Activated CD8-positive, alpha-beta memory T cell treated with anti-CD3 and anti-CD28 coated beads for 36 hours (primary cell): Measurements from ENCODE around the gene DUT. TPM values are rescaled to one million over a fixed set of nuclear protein-coding genes. Genes with fewer than 3 reads are reported as not detected.
"Not testable (repeated sequence)": the region's sequence is repeated elsewhere in the genome, so short reads cannot be mapped to it uniquely, and the experiment has no call there.

Experiments used
- CTCF ChIA-PET: fragments of 350-600 bp; sonication (Branson Sonifier 250); formaldehyde crosslinking; loops from one replicate; lab custom pipeline; 2021; ENCODE audit warnings: antibody characterized with exemption; lab: Charles Lee
- POLR2A ChIA-PET: fragments of 350-600 bp; sonication (Branson Sonifier 250); formaldehyde crosslinking; loops from one replicate; lab custom pipeline; 2021; ENCODE audit warnings: antibody characterized with exemption; lab: Charles Lee
- total RNA-seq, 2 experiments: library from RNA; stranded (reverse); gene quantifications; one replicate each; pipeline ENCODE4 v1.2.3, GENCODE V29; 2021

The DUT gene
- total RNA-seq, 2 experiments from 2014 or later = 473 to 474 TPM

GRCh38 chr15:48324949-48325348 is 6.3 kb upstream of the DUT start:
- CTCF ChIA-PET = no interaction called here
- POLR2A ChIA-PET = no interaction called here

- ChIA-PET POLR2A (no interaction called here), CTCF (no interaction called here)
Measured at GRCh38 chr15:48325400-48325799, 5.8 kb upstream of the DUT start.

- POLR2A ChIA-PET, CTCF ChIA-PET: not testable (repeated sequence)
Measured at GRCh38 chr15:48326180-48326579, 5.0 kb upstream of the DUT start.

GRCh38 chr15:48330105-48330785 is 984 bp upstream of the DUT start:
- ChIA-PET POLR2A (no interaction called here), CTCF (no interaction called here)

- CTCF ChIA-PET = interaction anchor here (1.3 kb wide), 1 partner anchor 9 kb away, joined by 5 read pairs; no protein-coding TSS in a partner anchor
- POLR2A ChIA-PET = interaction anchor here (0.6 to 1.0 kb wide), 3 partner anchors 479 to 887 kb away, joined by 3 read pairs; no protein-coding TSS in a partner anchor
Measured at GRCh38 chr15:48331796-48332641, 790 bp downstream of the DUT start.

GRCh38 chr15:48332642-48333034 is 1.4 kb downstream of the DUT start:
- ChIA-PET POLR2A (interaction anchor here (1.0 kb wide), 1 partner anchor 479 kb away, joined by 3 read pairs; no protein-coding TSS in a partner anchor), CTCF (interaction anchor here (1.3 kb wide), 1 partner anchor 9 kb away, joined by 5 read pairs; no protein-coding TSS in a partner anchor)

GRCh38 chr15:48333540-48333939 is 2.3 kb downstream of the DUT start:
- ChIA-PET CTCF (interaction anchor here (0.8 kb wide), 1 partner anchor 19 kb away, joined by 3 read pairs; no protein-coding TSS in a partner anchor), POLR2A (no interaction called here)

- ChIA-PET POLR2A (no interaction called here), CTCF (interaction anchor here (0.8 kb wide), 1 partner anchor 19 kb away, joined by 3 read pairs; no protein-coding TSS in a partner anchor)
Measured at GRCh38 chr15:48334260-48334659, 3.0 kb downstream of the DUT start.

- ChIA-PET CTCF (no interaction called here), POLR2A (interaction anchor here (0.7 kb wide), 1 partner anchor 15 kb away, joined by 4 read pairs; no protein-coding TSS in a partner anchor)
Measured at GRCh38 chr15:48336940-48337339, 5.7 kb downstream of the DUT start.

GRCh38 chr15:48337607-48338006 is 6.4 kb downstream of the DUT start:
- ChIA-PET CTCF (no interaction called here), POLR2A (no interaction called here)

- ChIA-PET POLR2A (interaction anchor here (0.6 kb wide), 1 partner anchor 1888 kb away, joined by 3 read pairs; no protein-coding TSS in a partner anchor), CTCF (no interaction called here)
Measured at GRCh38 chr15:48340111-48340510, 8.9 kb downstream of the DUT start.

GRCh38 chr15:48343865-48344264 is 12.6 kb downstream of the DUT start:
- ChIA-PET CTCF (no interaction called here), POLR2A (no interaction called here)

GRCh38 chr15:48345516-48345915 is 14.3 kb downstream of the DUT start:
- CTCF ChIA-PET = no interaction called here
- POLR2A ChIA-PET = no interaction called here

GRCh38 chr15:48352474-48353072 is 21.3 kb downstream of the DUT start:
- ChIA-PET CTCF (interaction anchor here (0.6 to 0.8 kb wide), 4 partner anchors 11 to 1156 kb away, joined by 3 read pairs; no protein-coding TSS in a partner anchor), POLR2A (interaction anchor here (0.6 kb wide), 1 partner anchor 16 kb away, joined by 4 read pairs; no protein-coding TSS in a partner anchor)

- CTCF ChIA-PET = no interaction called here
- POLR2A ChIA-PET = no interaction called here
Measured at GRCh38 chr15:48354694-48355303, 23.6 kb downstream of the DUT start.

GRCh38 chr15:48355377-48355776 is 24.1 kb downstream of the DUT start:
- ChIA-PET CTCF (no interaction called here), POLR2A (no interaction called here)

GRCh38 chr15:48358229-48359152 is 27.3 kb downstream of the DUT start:
- CTCF ChIA-PET = interaction anchor here (1.4 kb wide), 1 partner anchor 11 kb away, joined by 4 read pairs; no protein-coding TSS in a partner anchor
- POLR2A ChIA-PET = interaction anchor here (0.5 kb wide), 1 partner anchor 52 kb away, joined by 3 read pairs; no protein-coding TSS in a partner anchor

GRCh38 chr15:48360841-48361240 is 29.6 kb downstream of the DUT start:
- CTCF ChIA-PET = no interaction called here
- POLR2A ChIA-PET = no interaction called here
